Cerebellar cortex (tissue), 1 donor: Measurements from ENCODE around the gene TICAM1.
"Not testable (repeated sequence)": the region's sequence is repeated elsewhere in the genome, so short reads cannot be mapped to it uniquely, and the experiment has no call there.

ENCODE experiments used
- DNase-seq: peaks from one replicate; pipeline ENCODE4 v3.0.0-alpha.2; 2015; ENCODE audit warnings: low spot score

Gene TICAM1

DNA sequence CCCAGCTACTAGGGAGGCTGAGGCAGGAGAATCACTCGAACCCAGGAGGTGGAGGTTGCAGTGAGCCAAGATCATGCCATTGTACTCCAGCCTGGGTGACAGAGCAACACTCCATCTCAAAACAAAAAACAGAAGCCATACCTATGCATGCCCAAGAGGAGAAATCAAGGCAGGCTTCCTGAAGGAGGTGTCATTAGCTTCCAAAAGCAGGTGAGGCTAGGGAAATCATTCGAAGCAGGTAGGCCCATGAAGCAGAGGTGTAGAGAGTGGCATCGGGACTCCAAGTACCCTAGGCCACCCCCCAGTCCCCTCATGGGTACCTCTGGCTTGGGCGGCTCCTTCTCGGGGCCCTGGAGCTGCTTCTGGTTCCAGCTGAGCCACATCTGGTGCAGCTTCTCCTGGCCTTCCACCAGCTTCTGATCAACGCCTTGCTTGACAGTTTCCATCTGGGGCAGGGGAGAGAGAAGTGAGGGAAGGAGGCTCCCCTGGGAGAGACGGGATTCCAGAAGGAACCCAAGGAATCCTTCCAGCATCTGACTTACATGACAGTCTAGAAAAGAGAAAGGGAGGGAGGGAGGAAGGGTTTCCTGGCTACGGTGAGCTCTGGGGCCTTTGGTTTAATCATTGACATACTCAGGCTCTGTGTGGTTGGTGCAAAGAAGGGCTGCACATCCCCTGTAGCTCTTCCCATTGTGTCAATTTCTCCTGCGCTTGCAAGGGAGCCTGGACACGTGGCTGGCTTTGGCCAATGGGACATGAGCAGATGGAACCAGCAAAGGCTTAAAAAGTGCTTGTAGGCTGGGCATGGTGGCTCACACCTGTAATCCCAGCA, 13.1 kb upstream of the TICAM1 start:
- no peak for DNase-seq

DNA sequence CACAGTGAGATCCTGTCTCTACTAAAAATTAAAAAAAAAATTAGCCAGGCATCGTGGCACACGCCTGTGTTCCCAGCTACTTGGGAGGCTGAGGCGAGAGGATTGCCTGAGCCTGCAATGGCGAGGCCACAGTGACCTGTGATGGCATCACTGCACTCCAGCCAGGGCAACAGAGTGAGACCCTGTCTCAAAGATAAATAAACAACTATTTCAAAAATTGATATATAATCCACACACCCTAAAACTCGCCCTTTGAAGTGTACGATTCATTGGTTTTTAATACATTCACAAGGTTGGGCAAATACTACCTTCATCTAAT, 12.1 kb upstream of the TICAM1 start:
- no peak for DNase-seq

DNA sequence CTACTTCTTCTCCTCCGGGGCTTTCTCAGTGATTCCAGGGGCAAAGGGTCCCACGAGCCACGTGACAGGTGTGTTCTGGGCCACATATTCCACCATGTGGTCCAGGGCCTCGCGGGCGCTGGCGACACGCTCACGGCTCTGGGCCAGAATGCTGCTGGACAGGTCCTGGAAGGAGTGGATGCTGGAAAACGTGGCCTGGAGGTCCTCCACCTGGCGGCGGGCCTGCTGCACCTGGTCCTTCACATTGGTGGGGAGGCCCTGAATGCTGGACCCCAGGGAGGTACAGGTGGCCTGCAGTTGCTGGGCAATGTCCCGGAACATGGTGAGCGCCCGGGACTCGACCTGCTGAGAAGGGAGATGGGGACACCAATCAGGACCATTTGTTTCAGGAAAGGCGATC, 7.7 kb upstream of the TICAM1 start:
- DNase-seq, result no peak

DNA sequence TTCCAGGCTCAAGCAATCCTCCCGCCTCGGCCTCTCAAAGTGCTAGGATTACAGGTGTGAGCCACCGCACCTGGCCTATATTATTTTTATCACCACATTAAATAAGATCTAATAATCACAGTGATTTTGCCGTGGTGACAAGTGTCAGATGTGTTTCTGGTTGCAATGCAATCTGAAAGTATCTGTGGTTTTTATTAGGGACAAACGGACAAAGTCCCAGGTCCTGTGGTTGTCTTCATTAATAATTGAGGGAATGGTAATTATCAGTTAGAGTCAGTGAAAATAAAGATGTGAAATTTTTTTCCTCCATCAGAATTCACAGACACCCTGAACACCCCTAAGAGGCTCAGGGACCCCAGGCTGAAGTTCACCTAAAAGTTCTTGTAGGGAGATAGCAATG, 1.3 kb upstream of the TICAM1 start:
- no peak for DNase-seq

DNA sequence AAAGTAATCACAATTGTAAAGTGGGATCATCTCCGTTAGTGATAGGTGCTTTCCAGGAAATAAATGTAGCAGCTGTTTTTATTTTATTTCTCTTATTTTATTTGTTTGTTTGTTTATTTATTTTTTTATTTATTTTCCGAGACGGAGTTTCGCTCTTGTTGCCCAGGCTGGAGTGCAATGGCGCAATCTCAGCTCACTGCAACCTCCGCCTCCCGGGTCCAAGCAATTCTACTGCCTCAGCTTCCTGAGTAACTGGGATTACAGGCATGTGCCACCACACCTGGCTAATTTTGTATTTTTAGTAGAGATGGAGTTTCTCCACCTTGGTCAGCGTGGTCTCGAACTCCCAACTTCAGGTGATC, 448 bp upstream of the TICAM1 start:
- not testable (repeated sequence) for DNase-seq

DNA sequence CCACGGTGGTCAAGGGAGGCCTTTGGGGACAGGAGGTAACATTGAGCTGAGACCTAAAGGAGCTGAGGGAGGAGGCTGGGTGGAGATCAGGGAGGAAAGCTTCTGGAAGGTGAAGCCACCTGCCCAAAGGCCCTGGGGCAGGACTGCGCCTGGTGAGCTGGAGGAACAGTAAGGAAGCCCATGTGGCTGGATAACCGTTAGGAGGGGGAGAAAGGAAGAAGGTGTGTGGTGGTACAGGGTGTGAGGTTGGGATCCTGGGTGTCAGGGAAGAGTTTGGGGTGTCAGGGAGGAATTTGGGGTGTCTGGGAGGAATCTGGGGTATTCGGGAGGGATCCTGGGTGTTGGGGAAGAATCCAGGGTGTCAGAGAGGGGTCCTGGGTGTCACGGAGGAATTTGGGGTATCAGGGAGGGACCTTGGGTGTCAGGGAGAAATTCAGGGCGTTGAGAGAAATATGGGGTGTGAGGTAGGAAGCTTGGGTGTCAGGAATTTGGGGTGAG, 695 bp downstream of the TICAM1 start:
- no peak for DNase-seq

DNA sequence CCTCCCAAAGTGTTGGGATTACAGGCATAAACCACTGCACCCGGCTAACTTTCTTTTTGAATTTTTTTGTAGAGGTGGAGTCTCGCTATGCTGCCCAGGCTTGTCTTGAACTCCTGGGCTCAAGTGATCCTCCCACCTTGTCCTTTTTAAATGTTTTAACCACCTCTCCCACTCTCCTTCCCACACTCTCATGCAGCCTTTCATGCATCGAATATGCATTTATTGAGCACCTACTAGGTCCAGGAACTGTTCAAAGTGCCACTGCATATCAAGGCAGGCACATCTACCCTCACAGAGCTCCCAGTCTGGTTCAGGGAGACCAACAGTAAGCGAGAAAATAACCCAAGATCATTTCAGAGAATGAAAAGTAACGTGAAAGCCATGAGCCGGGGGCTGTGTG, 1.2 kb downstream of the TICAM1 start:
- no peak for DNase-seq

DNA sequence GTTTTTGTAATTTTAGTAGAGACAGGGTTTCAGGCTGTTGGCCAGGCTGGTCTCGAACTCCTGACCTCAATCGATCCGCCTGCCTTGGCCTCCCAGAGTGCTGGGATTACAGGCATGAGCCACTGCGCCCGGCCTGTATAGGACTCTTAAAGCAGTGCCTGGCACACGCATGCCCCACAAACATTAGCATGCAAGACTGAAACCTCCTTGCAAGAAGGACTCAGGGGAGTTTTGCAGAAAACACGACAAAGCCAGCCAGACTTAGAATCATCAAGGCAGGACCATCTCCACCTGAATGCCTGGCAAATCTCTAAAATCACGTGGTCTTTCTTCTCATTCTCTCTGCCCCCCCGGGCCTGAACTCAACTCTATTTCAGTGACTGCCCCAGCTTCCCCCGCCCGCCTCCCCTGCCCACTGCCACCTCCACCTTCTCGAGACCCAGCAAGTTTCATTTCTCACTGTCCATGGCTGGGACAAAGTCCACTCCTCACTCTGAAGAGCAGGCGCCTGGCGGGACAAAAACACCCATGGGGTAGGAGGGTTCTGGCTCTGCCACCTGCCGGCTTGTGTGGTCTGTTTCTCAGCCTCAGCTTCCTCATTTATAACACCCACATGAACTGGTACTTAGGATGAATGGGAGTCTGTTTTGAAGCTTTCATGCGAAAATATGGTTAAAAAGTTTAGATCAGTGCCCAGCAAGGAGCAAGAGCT, 2.4 kb downstream of the TICAM1 start:
- no peak for DNase-seq

DNA sequence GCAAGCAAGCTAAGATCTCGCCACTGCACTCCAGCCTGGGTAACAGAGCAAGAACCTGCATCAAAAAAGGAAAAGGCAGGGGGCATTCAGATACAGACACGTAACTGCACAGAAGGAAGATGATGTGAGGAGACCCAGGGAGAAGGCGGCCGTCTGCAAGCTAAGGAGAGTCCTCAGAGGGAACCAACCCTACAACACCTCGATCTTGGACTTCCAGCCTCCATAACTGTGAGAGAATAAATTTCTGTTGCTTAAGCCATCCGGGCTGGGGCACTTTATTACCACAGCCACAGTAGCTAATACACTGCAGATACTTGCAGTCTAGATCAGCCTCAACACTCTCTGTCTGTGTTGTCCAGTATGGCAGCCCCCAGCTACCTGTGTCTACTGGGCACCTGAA, 7.9 kb downstream of the TICAM1 start:
- no peak for DNase-seq

DNA sequence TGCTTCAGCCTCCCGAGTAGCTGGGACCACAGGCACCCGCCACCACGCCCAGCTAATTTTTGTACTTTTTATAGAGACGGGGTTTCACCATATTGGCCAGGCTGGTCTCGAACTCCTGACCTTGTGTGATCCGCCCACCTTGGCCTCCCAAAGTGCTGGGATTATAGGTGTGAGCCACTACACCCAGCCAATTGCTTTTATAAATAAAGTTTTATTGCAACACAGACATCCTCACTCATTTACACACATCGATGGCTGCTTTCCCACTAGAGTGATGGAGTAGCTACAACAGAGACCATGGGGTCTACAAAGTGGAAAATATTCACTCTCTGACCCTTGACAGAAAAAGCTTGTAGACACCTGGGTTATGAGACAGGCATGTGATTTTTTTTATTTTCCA, 9.2 kb downstream of the TICAM1 start:
- not testable (repeated sequence) for DNase-seq

DNA sequence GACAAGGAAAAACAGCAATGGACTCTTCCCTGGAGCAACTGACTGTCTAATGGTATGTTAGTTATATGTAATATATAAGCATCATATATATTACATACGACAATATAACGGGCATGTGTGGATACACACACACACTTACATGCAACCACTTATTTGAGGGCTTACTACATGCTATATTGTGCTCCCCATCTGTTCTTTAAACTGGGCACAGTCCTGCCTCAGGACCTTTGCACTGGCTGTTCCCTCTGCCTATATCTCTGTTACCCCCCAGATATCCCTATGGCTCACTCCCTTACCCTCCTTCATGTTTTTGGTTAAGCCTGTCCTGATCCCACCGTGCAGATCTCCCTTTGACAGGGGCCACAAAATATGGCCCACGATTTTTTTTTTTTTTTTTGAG, 10.2 kb downstream of the TICAM1 start:
- no peak for DNase-seq

DNA sequence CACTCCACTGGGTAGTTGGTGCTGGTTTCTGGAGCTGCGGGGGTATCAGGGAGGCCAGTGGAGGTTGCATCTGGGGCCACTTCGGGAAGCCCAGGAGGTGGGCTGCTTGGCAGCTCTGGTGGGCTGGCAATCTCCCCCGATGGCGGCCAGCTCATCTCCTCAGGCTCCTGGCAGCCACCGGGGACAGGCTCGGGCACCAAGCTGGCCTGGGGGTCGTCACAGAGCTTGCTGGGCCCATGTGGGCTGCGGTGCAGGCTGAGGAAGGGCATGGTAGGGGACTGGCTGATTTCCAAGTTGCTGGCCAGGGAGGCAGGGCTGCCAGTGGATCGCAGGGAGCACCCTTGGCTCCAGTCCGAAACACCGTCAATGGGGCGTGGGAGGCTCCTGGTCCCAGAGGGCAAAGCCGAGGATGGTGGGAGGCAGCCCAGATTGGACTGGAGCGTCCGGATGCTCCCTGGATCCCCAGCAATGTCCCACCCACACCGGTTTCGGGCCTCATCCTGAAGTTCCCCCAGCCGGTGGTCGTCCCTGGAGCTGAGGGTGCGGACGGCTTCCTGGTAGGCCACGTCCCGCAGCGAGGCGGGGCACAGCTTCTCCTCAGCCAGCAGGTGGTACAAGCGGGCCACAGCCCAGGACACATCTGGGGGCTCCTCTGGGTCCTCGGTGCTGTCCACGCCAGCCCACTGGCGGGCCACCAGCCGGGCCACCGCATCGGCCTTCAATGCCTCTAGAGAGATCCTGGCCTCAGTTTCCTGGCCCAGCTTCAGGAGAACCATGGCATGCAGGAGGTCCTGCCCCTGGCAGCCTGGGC, 13.8 kb downstream of the TICAM1 start:
- DNase-seq, result no peak

DNA sequence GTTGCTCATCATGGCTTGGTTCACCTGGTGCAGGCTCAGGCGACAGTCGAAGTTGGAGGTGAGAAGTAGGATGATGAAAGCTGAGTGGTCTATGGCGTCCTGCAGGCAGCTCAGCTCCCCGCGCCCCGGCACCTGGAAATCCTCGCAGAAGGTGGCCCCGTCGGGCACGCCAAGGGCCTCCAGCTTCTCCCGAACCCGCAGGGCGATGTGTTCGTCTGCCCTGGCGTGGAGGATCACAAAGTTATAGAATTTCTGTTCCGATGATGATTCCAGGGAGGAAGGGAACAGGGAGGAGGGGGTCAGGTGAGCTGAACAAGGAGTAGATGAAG, 14.6 kb downstream of the TICAM1 start:
- DNase-seq, result no peak

DNA sequence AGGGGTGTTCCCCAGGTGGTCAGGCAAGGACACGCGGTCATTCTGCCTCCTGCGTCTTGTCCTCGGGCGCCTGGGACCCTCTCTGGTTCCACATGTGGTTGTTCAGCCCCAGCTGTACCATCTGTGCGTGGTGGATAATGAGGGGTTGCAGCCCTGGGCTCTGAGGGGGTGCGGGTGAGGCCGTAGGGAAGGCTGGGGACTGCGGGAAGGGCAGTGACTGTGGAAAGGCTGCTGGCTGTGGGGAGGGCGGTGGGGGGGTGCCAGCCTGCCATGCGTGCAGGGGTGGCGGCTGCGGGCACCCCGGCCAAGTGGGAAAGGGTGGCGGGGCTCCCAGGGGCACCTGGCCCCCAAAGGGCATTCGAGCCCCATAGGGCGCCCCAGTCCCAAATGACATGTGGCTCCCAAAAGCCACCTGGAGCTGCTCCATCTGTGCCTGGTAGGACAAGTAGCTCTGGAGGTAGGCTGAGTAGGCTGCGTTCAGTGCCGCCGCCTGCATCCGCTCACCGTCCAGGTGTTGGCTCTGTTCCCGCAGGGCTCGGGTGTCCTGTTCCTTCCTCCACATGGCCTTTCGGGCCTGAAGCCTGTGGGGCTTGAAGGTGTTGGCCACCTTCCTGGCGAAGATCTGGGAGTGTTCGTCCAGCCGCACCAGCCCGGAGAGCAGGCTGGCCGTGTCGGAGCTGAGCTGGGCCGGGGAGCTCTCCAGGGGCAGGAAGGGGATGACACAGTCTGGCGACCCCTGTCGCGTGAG, 15.1 kb downstream of the TICAM1 start:
- no peak for DNase-seq

DNA sequence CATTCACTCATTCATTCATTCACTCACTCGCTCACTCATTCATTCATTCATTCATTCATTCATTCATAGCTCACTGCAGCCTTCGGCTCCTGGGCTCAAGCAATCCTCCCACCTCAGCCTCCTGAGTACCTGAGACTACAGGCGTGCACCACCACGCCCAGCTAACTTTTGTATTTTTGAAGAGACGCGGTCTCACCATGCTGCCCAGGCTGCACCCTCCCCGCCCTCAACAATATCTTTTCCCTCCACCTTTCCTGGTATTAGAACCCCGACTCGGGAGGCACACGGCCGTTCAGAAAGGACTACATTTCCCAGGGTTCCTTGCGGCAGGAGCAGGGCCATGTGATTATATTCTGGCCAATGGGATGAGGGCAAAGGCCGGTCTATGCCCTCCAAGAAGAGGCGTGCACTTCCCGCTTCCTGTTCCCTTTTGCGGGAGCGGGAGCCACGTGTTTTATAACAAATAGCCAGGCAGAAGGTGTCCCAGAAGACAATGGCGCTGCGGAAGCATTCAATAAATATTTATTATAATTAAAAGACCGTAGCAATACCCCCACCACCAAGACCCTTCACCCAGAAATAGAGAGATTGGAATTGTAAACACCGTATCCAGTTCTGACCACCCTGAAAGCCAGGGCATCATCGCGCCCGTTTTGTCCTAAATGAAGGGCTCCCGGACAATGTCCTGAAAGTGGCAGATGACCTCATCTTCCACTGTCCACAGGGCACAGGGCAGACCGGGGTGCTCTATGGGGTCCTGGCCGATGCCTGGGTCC, 15.9 kb downstream of the TICAM1 start:
- DNase-seq, result peak; percentile 97

DNA sequence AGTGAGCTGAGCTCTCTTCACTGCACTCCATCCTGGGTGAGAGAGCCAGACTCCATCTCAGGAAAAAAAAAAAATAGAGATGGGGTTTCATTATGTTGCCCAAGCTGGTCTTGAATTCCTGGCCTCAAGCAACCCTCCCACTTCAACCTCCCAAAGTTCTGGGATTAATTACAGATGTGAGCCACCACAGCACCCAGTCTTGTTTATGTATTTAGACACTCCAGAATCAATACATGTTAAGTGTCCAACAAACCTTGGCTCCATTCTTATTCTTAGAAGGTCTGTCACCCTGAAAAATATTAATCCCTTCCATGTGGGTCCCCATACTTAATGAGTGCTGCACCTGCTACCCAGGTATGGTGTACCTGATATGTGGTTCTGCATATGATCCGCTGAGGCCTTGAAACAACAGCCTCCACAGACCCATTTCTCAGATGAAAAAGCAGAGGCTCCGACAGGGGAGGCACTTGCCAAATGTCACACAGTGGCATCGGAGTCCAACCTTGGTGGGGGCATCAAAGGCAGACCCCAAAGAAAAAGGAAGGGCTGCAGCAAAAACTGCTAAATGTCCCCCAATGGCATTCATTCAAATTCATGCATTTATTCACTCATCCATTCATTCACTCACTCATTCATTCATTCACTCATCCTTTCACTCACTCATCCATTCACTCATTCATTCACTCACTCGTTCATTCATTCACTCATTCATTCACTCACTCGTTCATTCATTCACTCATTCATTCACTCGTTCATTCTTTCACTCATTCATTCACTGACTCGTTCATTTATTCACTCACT, 16.7 kb downstream of the TICAM1 start:
- DNase-seq, result no peak

DNA sequence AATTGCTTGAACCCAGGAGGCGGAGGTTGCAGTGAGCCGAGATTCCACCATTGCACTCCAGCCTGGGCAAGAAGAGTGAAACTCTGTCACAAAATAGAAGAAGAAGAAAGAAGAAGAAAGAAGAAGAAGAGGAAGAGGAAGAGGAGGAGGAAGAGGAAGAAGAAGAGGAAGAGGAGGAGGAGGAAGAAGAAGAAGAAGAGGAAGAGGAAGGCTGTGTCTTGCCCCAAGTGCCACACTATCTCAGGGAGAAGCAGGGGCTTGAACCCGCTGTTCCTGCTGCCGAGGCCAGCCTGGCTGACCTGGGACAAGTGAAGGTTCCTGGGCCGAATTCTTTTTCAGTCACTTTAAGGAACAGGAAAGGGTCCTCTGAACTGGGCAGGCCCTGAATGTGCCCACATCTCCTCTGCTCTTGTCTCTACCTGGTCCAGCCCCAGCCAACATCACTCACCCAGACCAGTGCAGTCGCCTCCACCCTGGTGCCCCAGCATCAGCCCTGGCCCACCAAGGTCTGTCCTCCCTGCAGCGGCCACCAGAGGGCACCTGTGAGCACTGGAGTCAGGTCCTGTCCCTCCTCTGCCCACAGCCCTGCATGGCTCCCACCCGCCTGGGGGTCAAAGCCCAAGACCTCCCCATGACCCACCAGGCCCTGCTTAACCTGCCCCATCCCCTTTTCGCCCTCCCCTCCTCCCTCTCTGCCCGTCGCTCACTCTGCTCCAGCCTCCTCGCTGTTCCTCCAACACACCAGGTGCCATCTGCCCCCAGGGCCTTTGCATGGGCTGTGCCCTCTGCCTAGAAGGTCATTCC, 20.0 kb downstream of the TICAM1 start:
- DNase-seq, result peak; percentile 61

DNA sequence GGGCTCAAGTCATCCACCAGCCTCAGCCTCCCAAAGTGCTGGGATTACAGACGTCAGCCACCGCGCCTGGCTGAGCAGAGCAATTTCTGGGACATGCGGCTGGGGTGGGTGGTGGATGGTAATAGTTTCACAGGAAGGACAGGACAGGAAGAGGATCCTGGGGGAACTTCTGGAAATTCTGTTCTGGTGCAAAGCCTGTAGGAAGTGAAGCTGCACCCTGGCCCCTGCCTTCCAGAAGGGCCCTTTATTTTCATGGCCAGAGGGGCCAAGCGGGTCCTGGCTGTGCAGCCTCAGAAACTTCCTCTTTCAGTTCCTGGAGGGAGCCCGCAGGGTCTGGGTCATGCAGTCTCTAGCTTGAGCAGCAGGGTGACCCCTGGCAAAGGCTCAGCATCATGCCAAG, 24.3 kb downstream of the TICAM1 start:
- no peak for DNase-seq

DNA sequence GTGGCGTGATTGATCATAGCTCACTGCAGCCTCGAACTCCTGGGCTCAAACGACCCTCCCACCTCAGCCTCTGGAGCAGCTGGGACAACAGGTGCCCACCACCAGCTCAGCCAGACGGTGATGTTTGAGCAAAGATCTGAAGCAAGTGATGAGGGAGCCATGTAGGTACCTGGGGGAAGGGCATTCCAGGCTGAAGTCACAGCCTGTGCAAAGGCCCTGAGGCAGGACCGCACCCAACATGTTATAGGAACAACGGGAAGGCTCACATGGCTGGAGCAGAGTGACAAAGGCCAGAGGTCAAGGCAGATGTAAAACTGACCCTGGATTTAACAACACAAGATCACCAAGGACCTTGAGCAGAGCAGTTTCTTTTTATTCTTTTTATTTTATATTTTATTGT, 25.1 kb downstream of the TICAM1 start:
- DNase-seq, result no peak

DNA sequence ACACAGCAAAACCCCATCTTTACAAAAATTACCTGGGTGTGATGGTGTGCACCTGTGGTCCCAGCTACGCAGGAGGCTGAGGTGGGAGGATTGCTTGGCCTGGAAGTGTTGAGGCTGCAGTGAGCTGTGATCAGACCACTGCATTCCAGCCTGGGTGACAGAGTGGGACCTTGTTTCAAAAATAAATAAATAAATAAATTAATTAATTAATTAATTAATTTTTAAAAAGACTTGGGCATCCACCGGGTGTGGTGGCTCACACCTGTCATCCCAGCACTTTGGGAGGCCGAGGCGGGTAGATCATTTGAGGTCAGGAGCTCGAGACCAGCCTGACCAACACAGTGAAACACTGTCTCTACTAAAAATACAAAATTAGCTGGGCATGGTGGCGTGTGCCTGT, 26.4 kb downstream of the TICAM1 start:
- DNase-seq, result not testable (repeated sequence)
